GM12878 (cell line): ENCODE data around the gene RGSL1. TPM values are rescaled to one million over a fixed set of nuclear protein-coding genes. Genes with fewer than 3 reads are reported as not detected.

ENCODE experiments used
- ATAC-seq: fragments of 200-7000 bp; cut with Tn5 transposase; 3 replicates; pipeline ENCODE4 v1.9.1; 2020; ENCODE audit warnings: mild to moderate bottlenecking, moderate library complexity
- BruUV-seq: library from RNA; stranded (reverse); fragments of 400-500 nt; replicated peaks from 2 replicates; lab custom pipeline; 2021; lab: Mats Ljungman, UMichigan
- CTCF ChIA-PET: fragments of 300-600 bp; sonication (Branson Sonifier 250); formaldehyde crosslinking; extraction: SDS; loops from one replicate; lab custom pipeline; 2021; ENCODE audit warnings: inconsistent platforms; lab: Yijun Ruan, JAX
- POLR2A ChIA-PET: fragments of 350-600 bp; formaldehyde crosslinking; extraction: SDS; loops from one replicate; lab custom pipeline; 2021; ENCODE audit warnings: inconsistent platforms; lab: Charles Lee
- RAD21 ChIA-PET: fragments of 300-600 bp; sonication (Branson Sonifier 250); formaldehyde crosslinking; loops from one replicate; lab custom pipeline; 2023; ENCODE audit warnings: antibody characterized with exemption; ENCODE audit not compliant: unreplicated experiment; lab: Charles Lee
- SMC1A ChIA-PET: fragments of 300-600 bp; sonication (Branson Sonifier 250); formaldehyde crosslinking; loops from one replicate; lab custom pipeline; 2023; ENCODE audit not compliant: unreplicated experiment, uncharacterized antibody; lab: Charles Lee
- DNase-seq: peaks from one replicate; pipeline ENCODE4 v3.0.0-alpha.2; 2011; ENCODE audit warnings: low read depth, low spot score
- FAIRE-seq: peaks from 3 replicates; lab custom pipeline; 2011; peaks lifted over from hg19 to GRCh38; lab: Jason Lieb, UNC
- H2AFZ ChIP-seq: 2 replicates; pipeline ENCODE4 v1.6.0; 2011; ENCODE audit warnings: low read depth, low read length, control low read depth; ENCODE audit not compliant: control insufficient read depth
- H3K27ac ChIP-seq: 2 replicates; pipeline ENCODE4 v1.5.1; 2011; ENCODE audit warnings: control low read depth; ENCODE audit not compliant: control insufficient read depth, insufficient read depth
- H3K27me3 ChIP-seq, 2 experiments: replicated peaks in 1 of 2; 2 replicates each; pipeline versions ENCODE4 v1.6.0 to v1.6.1; 2011; ENCODE audit warnings: low read length in 1 of 2; ENCODE audit not compliant: control insufficient read depth in 2 of 2, insufficient read depth in 2 of 2
- H3K36me3 ChIP-seq, 2 experiments: 2 replicates each; pipeline ENCODE4 v1.5.1; 2011; ENCODE audit warnings: low read length in 1 of 2; ENCODE audit not compliant: control insufficient read depth in 2 of 2, insufficient read depth in 2 of 2
- H3K4me1 ChIP-seq: 2 replicates; pipeline ENCODE4 v1.6.1; 2011; ENCODE audit warnings: mild to moderate bottlenecking, low read length, moderate library complexity, mixed read lengths; ENCODE audit not compliant: control insufficient read depth, insufficient read depth
- H3K4me2 ChIP-seq: 2 replicates; pipeline ENCODE4 v1.6.0; 2011; ENCODE audit warnings: control low read depth; ENCODE audit not compliant: control insufficient read depth, insufficient read depth
- H3K4me3 ChIP-seq: fragments of 200-600 bp; sonication (generic); 2 replicates; pipeline ENCODE4 v1.5.1; 2016
- H3K79me2 ChIP-seq: 2 replicates; pipeline ENCODE4 v1.6.0; 2011; ENCODE audit warnings: low read length; ENCODE audit not compliant: control insufficient read depth, insufficient read depth
- H3K9ac ChIP-seq: 2 replicates; pipeline ENCODE4 v1.8.0; 2011; ENCODE audit warnings: low read length, control low read depth, mixed read lengths; ENCODE audit not compliant: control insufficient read depth, insufficient read depth
- H3K9me3 ChIP-seq: replicated peaks from 3 replicates; pipeline ENCODE4 v1.5.1; 2011; ENCODE audit warnings: mild to moderate bottlenecking, low read length; ENCODE audit not compliant: control insufficient read depth, insufficient read depth
- H4K20me1 ChIP-seq: 2 replicates; pipeline ENCODE4 v1.6.0; 2011; ENCODE audit not compliant: control insufficient read depth, insufficient read depth
- CBFB ChIP-seq: IDR thresholded peaks from 2 replicates; pipeline ENCODE4 v1.6.1; 2016; ENCODE audit warnings: antibody characterized with exemption, low read depth
- CHD1 ChIP-seq: IDR thresholded peaks from 2 replicates; pipeline ENCODE4 v1.6.1; 2012; ENCODE audit warnings: low read depth, low read length, improper control_type of control experiment
- JUND ChIP-seq: IDR thresholded peaks from 2 replicates; pipeline ENCODE4 v1.6.1; 2012; ENCODE audit warnings: low read depth, mild to moderate bottlenecking, low read length, improper control_type of control experiment, moderate library complexity
- NFYB ChIP-seq: IDR thresholded peaks from 2 replicates; pipeline ENCODE4 v1.6.1; 2011; ENCODE audit warnings: low read depth, mild to moderate bottlenecking, low read length, improper control_type of control experiment, moderate library complexity; ENCODE audit not compliant: insufficient read depth
- PAX8 ChIP-seq: fragments of 450-650 bp; IDR thresholded peaks from 2 replicates; pipeline ENCODE4 v1.6.1; 2017; ENCODE audit warnings: mild to moderate bottlenecking, moderate library complexity
- PML ChIP-seq: IDR thresholded peaks from 2 replicates; pipeline ENCODE4 v1.6.1; 2012; ENCODE audit warnings: low read length, inconsistent platforms
- POLR2AphosphoS5 ChIP-seq: IDR thresholded peaks from 2 replicates; pipeline ENCODE4 v1.6.1; 2011; ENCODE audit warnings: mild to moderate bottlenecking, low read length, inconsistent platforms
- RAD51 ChIP-seq: fragments of 450-650 bp; IDR thresholded peaks from 2 replicates; pipeline ENCODE4 v1.6.1; 2016; ENCODE audit warnings: moderate library complexity, mild to moderate bottlenecking, inconsistent platforms
- SREBF1 ChIP-seq: IDR thresholded peaks from 2 replicates; pipeline ENCODE4 v1.6.1; 2012; ENCODE audit warnings: mild to moderate bottlenecking, low read length
- ZSCAN29 ChIP-seq: fragments of 450-650 bp; IDR thresholded peaks from 2 replicates; pipeline ENCODE4 v1.6.1; 2017; ENCODE audit warnings: mild to moderate bottlenecking, moderate library complexity
- WGBS: methylation state at CpG from one replicate; pipeline ENCODE4 v1.1.6; 2016; ENCODE audit warnings: low lambda C conversion rate; ENCODE audit not compliant: insufficient replicate concordance, insufficient coverage; ENCODE audit errors: missing lambda C conversion rate; 5-methylcytosine and 5-hydroxymethylcytosine counted together
- in situ Hi-C: fragments of 300-500 bp; cut with MboI; formaldehyde crosslinking; loops from 9 replicates; pipeline ENCODE4 v1.14.3; 2018; ENCODE audit warnings: mixed read lengths
- intact Hi-C: fragments of 100-400 bp; cut with micrococcal nuclease; formaldehyde crosslinking; loops from one replicate; pipeline ENCODE4 v1.14.2; 2022; ENCODE audit not compliant: unreplicated experiment
- polyA plus RNA-seq, 11 experiments: library from polyadenylated mRNA; depleted of rRNA in 4 of 11; unstranded in 6 of 11; stranded (reverse) in 5 of 11; fragments of >200 nt; fragmentation: Nextera tagmentation in 4 of 11; fragmentation: Illumina TruSeq in 1 of 11; extraction: Ambion mirVana in 4 of 11; extraction: Trizol in 1 of 11; gene quantifications; 1 replicate in 1 of 11; 2 replicates in 10 of 11; pipeline versions ENCODE4 v1.2.1 to v1.2.3, GENCODE V29; 2011 to 2016; ENCODE audit warnings: inconsistent platforms in 2 of 11, missing spikeins in 2 of 11, low read depth in 1 of 11
- total RNA-seq, 4 experiments: library from RNA; depleted of rRNA in 3 of 4; stranded (reverse); fragments of >200 nt in 3 of 4; fragmentation: Illumina TruSeq in 1 of 4; extraction: Trizol in 1 of 4; gene quantifications; 2 replicates each; pipeline versions ENCODE4 v1.2.1 to v1.2.3, GENCODE V29; 2013 to 2021
- TF ChIP-seq, protein P1 (sequence below): fragments of 450-650 bp; IDR thresholded peaks from 2 replicates; pipeline ENCODE4 v1.6.1; 2017; ENCODE audit warnings: mild to moderate bottlenecking, moderate library complexity
- TF ChIP-seq, protein P2 (sequence below): IDR thresholded peaks from 2 replicates; pipeline ENCODE4 v1.6.1; 2012; ENCODE audit warnings: low read depth, low read length, improper control_type of control experiment

The RGSL1 gene
- total and polyA plus RNA-seq, 10 of the 15 experiments (the other 5 are each of a cell fraction or from before 2014, with no cell fraction given), result 0.05 to 0.28 (median 0.27) TPM; not detected in 5

DNA sequence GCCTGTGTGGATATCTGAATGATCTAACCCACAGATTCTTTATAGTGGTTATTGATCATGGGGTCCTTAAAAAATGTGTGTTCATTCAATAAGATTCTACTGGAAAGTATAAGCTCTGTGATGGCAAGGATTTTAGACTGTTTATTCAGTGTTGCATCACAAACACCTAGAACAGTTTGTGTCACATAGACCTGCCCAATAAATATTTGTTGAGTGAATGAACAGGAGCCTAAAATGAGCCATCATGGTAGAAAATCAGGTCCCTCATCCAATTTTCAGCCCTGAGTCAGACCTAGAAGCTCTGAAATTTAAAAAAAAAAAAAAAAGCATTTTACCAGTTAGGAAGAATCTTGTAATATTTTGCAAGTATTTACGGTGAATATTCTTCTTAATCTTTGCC, 2.3 kb upstream of the RGSL1 start:
- H3K9me3 ChIP-seq, result no peaks in the 10 kb centered on the region; the same call in 2 of the 3 replicates
- H3K4me3 ChIP-seq, result no peak overlapping the region
- BruUV-seq, result no TSS peak
- ATAC-seq (no peak), FAIRE-seq (no peak), DNase-seq (no peak)
- H3K36me3 ChIP-seq, result no peaks in the 10 kb centered on the region
- ChIA-PET POLR2A (no interaction called here), RAD21 (interaction anchor here (0.8 to 1.5 kb wide), 3 partner anchors 149 to 337 kb away, joined by 3 to 9 read pairs (median 5); no protein-coding TSS in a partner anchor), SMC1A (interaction anchor here (0.7 to 3.1 kb wide), 7 partner anchors 121 to 339 kb away, joined by 3 to 15 read pairs (median 4); no protein-coding TSS in a partner anchor), CTCF (interaction anchor here (0.6 to 3.4 kb wide), 9 partner anchors 19 to 392 kb away, joined by 3 to 35 read pairs (median 4); partner anchors contain the start of gene RNASEL)
- H3K27me3 ChIP-seq, result no peaks in the 10 kb centered on the region
- no peak overlapping the region for H3K9ac ChIP-seq
- H3K79me2 ChIP-seq, result no peaks in the 10 kb centered on the region
- no peaks in the 10 kb centered on the region for H4K20me1 ChIP-seq
- no peak overlapping the region for H3K4me2 ChIP-seq
- no peak overlapping the region for H3K27ac ChIP-seq
- TF ChIP-seq NFYB (no peak), POLR2AphosphoS5 (no peak), CHD1 (no peak), SREBF1 (no peak), RAD51 (no peak), CBFB (no peak), JUND (no peak), PML (no peak), ZSCAN29 (no peak), PAX8 (no peak)
- TF ChIP-seq, protein P1, sequence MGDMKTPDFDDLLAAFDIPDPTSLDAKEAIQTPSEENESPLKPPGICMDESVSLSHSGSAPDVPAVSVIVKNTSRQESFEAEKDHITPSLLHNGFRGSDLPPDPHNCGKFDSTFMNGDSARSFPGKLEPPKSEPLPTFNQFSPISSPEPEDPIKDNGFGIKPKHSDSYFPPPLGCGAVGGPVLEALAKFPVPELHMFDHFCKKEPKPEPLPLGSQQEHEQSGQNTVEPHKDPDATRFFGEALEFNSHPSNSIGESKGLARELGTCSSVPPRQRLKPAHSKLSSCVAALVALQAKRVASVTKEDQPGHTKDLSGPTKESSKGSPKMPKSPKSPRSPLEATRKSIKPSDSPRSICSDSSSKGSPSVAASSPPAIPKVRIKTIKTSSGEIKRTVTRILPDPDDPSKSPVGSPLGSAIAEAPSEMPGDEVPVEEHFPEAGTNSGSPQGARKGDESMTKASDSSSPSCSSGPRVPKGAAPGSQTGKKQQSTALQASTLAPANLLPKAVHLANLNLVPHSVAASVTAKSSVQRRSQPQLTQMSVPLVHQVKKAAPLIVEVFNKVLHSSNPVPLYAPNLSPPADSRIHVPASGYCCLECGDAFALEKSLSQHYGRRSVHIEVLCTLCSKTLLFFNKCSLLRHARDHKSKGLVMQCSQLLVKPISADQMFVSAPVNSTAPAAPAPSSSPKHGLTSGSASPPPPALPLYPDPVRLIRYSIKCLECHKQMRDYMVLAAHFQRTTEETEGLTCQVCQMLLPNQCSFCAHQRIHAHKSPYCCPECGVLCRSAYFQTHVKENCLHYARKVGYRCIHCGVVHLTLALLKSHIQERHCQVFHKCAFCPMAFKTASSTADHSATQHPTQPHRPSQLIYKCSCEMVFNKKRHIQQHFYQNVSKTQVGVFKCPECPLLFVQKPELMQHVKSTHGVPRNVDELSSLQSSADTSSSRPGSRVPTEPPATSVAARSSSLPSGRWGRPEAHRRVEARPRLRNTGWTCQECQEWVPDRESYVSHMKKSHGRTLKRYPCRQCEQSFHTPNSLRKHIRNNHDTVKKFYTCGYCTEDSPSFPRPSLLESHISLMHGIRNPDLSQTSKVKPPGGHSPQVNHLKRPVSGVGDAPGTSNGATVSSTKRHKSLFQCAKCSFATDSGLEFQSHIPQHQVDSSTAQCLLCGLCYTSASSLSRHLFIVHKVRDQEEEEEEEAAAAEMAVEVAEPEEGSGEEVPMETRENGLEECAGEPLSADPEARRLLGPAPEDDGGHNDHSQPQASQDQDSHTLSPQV, result no peak
- TF ChIP-seq, protein P2, sequence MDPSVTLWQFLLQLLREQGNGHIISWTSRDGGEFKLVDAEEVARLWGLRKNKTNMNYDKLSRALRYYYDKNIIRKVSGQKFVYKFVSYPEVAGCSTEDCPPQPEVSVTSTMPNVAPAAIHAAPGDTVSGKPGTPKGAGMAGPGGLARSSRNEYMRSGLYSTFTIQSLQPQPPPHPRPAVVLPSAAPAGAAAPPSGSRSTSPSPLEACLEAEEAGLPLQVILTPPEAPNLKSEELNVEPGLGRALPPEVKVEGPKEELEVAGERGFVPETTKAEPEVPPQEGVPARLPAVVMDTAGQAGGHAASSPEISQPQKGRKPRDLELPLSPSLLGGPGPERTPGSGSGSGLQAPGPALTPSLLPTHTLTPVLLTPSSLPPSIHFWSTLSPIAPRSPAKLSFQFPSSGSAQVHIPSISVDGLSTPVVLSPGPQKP, result no peak
- WGBS, result 100% methylated on average over 1 of the region's 1 CpG
- peaks cover 3% of the 10 kb centered on the region; the same call in 1 of the 2 replicates for H3K4me1 ChIP-seq
- in situ Hi-C loops (loop anchor here (10.0 kb wide), 1 partner anchor 147 kb away; no protein-coding TSS in a partner anchor), intact Hi-C loops (no loop called here)
- H2AFZ ChIP-seq, result no peak overlapping the region
